IPS-18c (cell line): Measurements from ENCODE around the gene CHST11.
"Not testable (repeated sequence)": the region's sequence is repeated elsewhere in the genome, so short reads cannot be mapped to it uniquely, and the experiment has no call there.

Experiments
- H3K4me3 ChIP-seq: 2 replicates; pipeline ENCODE4 v1.7.0; 2013; ENCODE audit warnings: low read depth, mild to moderate bottlenecking, low read length, moderate library complexity; ENCODE audit not compliant: insufficient read depth
- H3K9me3 ChIP-seq: one replicate; pipeline ENCODE4 v1.6.1; 2013; ENCODE audit warnings: mild to moderate bottlenecking, low read length, moderate library complexity; ENCODE audit not compliant: control insufficient read depth, insufficient read depth

The CHST11 gene

DNA sequence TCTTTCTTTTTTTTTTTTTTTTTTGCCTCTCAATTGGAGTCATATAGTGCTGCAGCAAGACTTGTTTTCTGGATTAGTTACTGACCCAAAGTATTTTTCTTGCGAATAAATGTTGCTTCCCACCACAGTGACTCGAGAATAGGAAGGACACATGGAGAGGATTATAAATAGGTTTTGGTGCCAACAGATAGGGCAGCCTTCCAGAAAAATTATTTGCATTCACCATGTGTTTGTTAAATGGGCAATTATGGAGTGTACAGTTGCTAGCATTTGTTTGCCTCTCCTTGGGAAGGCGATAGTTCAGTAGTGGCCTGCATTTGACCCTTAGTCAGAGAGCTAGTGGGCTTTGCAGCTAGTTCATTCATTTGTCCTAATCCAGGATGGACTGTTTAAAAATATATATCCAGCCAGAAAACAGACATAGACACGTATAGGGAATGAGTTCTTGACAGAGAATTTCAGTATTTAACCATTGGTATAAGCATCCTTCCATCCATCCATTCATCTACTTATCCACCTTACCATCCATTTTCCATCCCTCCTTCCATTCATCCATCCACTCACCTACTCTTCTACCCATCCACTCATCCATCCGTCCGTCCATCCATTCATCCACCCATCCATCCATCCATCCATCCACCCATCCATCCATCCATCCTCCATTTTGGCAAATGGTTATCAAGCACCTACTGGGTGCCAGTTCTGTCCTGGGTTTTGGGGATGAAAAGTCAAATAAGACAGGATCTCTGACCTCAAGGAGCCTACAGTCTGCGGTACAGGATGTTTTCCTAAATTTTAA is 67.5 kb downstream of the CHST11 start:
- H3K4me3 ChIP-seq = no peak overlapping the region
- H3K9me3 ChIP-seq = no peaks in the 10 kb centered on the region

DNA sequence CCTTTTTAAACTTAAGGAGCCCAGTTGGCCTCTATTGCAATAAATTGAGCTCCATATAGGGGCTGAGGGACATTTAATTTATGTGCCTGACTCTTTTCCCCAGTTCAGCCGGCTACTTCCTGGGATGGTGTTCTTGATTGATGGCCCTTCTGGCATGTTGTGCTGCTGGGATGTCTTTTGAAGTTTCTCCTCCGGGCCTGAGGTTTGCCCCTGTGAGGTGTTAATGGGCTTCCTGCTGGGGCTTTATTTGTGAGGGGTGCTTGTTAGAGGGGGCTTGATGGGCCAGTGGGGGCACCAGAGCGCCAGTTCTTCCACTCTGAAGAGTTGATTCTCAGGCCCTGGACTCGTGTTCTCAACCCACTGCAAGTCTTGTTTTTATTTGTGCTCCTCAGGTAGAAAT is 69.6 kb downstream of the CHST11 start:
- no peaks in the 10 kb centered on the region for H3K9me3 ChIP-seq
- H3K4me3 ChIP-seq = no peak overlapping the region

DNA sequence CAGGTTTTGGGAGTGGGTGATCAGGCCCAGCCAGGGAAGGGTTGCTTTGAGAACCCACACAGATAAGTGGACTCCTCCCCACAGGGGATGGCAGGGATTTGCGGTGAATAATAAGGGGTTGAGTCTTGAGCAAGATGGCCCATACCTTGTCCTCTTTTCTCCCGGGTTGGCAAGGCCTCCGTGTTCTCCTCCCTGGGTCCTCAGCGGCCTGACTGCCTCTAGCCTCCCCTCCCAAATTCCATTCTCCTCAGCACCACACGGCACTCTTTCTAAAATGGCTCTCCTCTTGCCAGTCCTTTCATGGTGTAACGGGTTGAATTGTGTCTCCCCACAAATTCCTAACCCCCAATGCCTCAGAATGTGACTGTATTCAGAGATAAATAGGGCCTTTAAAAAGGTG is 70.0 kb downstream of the CHST11 start:
- H3K4me3 ChIP-seq = no peak overlapping the region
- no peaks in the 10 kb centered on the region for H3K9me3 ChIP-seq

DNA sequence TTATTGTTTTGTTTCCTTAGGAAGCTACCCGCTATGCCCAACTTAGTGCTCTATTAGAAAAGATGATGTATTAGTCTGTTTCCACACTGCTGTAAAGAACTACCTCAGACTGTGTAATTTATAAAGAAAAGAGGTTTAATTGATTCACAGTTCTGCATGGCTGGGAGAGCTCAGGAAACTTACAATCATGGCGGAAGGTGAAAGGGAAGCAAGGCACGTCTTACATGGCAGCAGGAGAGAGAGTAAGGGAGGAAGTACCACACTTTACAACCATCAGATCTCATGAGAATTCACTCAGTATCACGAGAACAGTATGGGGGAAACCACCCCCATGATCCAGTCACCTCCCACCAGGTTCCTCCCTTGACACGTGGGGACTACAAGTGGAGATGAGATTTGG is 70.9 kb downstream of the CHST11 start:
- not testable (repeated sequence) for H3K4me3 ChIP-seq, H3K9me3 ChIP-seq

GRCh38 chr12:104529130-104529874 is 72.6 kb downstream of the CHST11 start:
- no peaks in the 10 kb centered on the region for H3K9me3 ChIP-seq
- no peak overlapping the region for H3K4me3 ChIP-seq

- no peaks in the 10 kb centered on the region for H3K9me3 ChIP-seq
- H3K4me3 ChIP-seq = no peak overlapping the region
Measured at GRCh38 chr12:104532636-104533035, 75.9 kb downstream of the CHST11 start.

DNA sequence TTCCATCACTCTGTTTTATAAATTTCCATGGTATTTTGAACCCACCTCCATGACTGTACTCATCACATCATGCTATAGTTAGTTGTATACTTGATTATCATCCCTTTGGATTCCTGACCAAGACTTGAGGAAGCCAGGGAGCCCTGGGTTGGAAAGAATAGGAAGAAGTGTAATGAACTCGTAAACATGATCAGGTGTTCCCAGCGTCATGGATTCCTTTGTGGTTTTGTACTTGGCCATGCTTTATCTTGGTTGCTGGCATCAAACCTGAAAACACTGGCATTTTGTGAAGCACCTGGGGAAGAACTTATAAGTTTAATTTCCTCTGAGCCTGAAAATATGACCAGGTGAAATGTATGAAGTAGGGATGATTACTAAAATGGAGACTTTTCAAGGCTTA is 76.4 kb downstream of the CHST11 start:
- Histone ChIP-seq H3K9me3 (no peaks in the 10 kb centered on the region), H3K4me3 (no peak overlapping the region)

DNA sequence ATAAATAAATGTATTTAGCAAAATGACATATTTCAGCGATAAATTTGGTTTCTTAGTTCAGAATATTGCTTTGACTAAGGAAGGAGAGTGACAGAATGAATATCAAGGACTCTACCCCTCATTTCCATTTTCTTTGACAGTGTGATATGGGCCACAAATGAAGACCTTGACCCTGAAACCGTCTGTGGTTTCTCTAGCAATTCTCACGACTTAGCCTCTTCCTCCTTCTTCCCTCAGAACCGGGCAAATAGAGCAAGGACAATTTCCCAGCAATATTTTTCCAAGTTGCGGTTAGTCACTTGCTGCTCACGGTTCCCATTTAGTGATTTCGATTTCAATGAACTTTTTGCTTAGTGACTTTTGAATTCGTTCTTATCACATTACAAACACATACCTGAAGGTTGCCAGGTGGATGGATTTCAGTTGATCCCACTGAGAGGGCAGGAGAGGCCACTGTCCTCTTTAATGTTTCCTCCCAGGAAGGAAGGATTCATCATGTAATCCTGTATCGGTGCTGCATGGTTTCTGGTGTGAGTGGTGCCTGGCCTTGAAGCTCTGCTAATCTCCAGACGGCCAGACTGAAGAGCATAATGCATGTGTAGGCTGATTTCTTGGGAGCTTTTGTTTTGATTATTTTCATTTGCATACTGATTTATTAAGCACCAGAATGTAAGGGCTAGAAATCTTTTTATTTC is 77.6 kb downstream of the CHST11 start:
- H3K4me3 ChIP-seq = no peak overlapping the region

DNA sequence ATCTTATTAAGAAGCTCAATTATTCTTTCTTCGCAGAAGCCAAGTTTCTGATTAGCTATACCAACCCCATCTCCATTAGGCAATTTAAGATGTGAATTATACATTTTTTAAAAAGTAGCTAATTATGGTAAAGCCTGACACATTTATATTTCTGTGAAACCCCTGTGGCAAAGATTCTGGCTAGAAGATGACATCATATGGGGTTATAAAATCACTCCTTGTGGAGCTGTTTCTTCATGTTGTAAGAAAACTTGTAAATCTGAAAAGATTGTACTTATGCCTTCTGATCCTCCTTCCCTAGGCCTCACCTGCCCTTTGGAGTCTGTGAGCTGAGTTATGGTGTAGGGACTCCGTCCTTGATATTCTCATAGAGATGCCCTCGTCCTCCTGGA is 78.1 kb downstream of the CHST11 start:
- no peak overlapping the region for H3K4me3 ChIP-seq
- H3K9me3 ChIP-seq = no peaks in the 10 kb centered on the region

More for the DNA sequence above, 77.6 kb downstream of the CHST11 start:
- no peaks in the 10 kb centered on the region for H3K9me3 ChIP-seq

- H3K9me3 ChIP-seq = no peaks in the 10 kb centered on the region
- H3K4me3 ChIP-seq = no peak overlapping the region
Measured at GRCh38 chr12:104535369-104535768, 78.6 kb downstream of the CHST11 start.

DNA sequence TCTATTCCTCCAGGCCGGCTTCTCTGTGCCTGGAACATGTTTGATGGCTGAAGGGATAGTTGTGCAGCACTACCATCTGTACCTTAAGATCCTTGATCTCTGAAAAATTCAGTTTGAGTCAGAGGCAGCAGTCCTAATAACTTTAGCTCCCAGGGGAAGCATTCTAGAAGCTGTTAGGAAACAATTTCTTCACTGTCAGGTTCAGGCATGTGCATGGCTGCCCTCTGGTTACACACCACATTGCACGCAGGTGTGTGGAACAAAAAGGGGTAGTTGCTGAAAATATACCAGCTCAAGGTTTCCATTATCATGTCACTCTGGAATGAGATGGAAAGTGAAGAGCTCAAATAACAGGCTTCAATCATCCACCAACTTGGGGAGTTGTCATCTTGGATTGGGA is 80.1 kb downstream of the CHST11 start:
- Histone ChIP-seq H3K9me3 (no peaks in the 10 kb centered on the region), H3K4me3 (no peak overlapping the region)

DNA sequence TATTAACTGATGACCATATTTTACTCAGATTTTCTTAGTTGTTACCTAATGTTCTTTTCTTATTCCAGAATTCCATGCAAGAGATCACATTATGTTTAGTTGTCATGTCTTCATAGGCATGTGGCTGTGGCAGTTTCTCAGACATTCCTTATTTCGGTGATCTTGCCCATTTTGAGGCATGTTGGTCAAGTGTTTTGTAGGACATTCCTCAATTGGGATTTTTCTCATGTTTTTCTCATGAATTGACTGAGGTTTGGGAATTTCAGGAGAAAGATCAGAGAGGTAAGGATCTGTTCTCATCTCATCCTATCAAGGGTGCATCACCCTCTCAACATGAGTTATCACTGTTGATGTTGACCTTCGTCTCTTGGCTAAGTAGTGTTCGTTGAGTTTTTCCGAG is 81.3 kb downstream of the CHST11 start:
- H3K9me3 ChIP-seq = no peaks in the 10 kb centered on the region

DNA sequence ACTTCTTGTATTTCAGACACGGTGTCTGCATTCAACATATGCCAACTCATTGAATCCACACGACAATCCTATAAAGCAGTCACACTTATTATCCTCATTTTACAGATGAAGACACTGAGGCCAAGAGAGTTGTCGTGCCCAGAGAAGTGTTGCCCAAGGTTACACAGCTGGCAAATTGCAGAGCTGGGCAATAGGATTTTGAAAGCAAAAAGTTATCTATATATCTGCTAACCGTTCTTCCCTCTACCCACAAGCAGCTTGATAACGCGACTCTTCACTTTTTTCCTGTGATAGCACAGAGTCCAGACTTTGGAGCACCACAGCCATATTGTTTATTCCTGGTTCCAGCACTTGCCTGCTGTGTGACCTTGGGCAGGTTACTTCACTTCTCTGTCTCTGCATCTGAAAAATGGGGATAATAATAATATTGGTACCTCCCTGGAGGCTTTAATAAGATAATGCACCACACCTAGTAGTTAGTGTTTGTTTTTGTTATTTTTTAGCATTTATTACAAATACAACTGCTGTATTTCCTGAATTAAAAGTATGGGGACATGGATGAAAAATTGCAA is 82.2 kb downstream of the CHST11 start:
- H3K9me3 ChIP-seq = no peaks in the 10 kb centered on the region
- H3K4me3 ChIP-seq = no peak overlapping the region

More for the DNA sequence above, 81.3 kb downstream of the CHST11 start:
- no peak overlapping the region for H3K4me3 ChIP-seq

DNA sequence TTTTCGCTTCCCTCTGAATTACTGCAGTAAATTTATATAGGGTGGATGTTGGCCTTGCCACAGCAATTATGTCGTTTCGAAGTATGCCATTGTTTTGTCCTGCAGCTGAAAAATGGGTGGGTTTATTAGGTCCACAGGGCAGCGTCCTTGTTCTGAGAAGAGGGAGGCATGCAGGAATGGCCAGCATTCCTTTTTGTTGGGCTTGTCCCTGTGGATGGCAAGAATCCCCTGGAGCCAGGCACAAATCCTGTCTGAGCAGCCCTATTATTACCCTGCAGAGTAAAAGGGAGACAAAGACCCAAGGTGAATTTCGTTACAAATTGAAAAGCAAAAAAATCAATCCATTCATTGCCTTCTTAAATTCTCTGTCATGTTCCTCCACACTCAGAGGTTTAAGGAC is 88.1 kb downstream of the CHST11 start:
- no peak overlapping the region for H3K4me3 ChIP-seq
- H3K9me3 ChIP-seq = no peaks in the 10 kb centered on the region

- Histone ChIP-seq H3K4me3 (no peak overlapping the region), H3K9me3 (no peaks in the 10 kb centered on the region)
Measured at GRCh38 chr12:104546575-104546974, 89.8 kb downstream of the CHST11 start.

DNA sequence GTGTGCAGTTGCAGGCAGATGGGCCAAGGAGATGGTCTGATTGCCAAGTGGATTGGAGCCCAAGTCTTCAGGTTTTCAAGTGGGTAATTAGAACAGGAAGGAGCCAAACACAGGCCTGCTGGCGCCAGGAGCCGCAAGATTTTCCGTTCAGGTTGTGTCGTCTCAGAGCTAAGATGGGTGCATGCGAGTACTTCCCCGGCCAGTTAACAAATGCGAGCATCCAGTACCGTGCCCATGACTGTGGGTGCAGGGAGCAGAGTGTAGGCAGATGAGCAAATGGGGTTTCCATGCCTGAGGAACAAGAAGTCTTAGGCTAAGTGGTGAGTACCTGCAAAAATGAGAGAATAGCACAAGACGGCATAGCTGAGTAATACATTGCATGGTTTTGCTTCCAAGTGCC is 90.5 kb downstream of the CHST11 start:
- no peaks in the 10 kb centered on the region for H3K9me3 ChIP-seq
- H3K4me3 ChIP-seq = no peak overlapping the region

GRCh38 chr12:104549815-104550480 is 93.2 kb downstream of the CHST11 start:
- Histone ChIP-seq H3K9me3 (no peaks in the 10 kb centered on the region), H3K4me3 (no peak overlapping the region)
